WTC11 (cell line): Measurements from ENCODE around the gene NCF4. TPM values are rescaled to one million over a fixed set of nuclear protein-coding genes. Genes with fewer than 3 reads are reported as not detected.

ENCODE experiments used
- total RNA-seq: library from RNA; stranded (reverse); gene quantifications from 3 replicates; pipeline ENCODE4 v1.2.3, GENCODE V29; 2021

NCF4 gene
- total RNA-seq, 1 experiment from 2014 or later, result not detected

Other genes starting within 250 kb of the NCF4 start
- not detected in 3 replicates for gene CACNG2, start 157.3 kb upstream of the NCF4 start, total RNA-seq
- 47.9 to 56.3 TPM (median 53.8 TPM) in 3 replicates for gene IFT27, start 84.9 kb upstream of the NCF4 start, total RNA-seq
- 2.7 to 5.9 TPM (median 4.5 TPM) in 3 replicates for gene PVALB, start 44.0 kb upstream of the NCF4 start, total RNA-seq
- gene CSF2RB, start 52.6 kb downstream of the NCF4 start, total RNA-seq, result 0.05 to 0.07 TPM (median 0.07 TPM) in 3 replicates
- gene TST, start 158.4 kb downstream of the NCF4 start, total RNA-seq, result 24.4 to 33.3 TPM (median 32.8 TPM) in 3 replicates
- gene MPST, start 158.7 kb downstream of the NCF4 start, total RNA-seq, result 86.6 to 101 TPM (median 98.7 TPM) in 3 replicates
- gene KCTD17, start 190.7 kb downstream of the NCF4 start, total RNA-seq, result 29.4 to 36.3 TPM (median 31.5 TPM) in 3 replicates
- gene TMPRSS6, start 248.7 kb downstream of the NCF4 start, total RNA-seq, result 0.11 to 0.14 TPM in 2 of 3 replicates, not detected in the other